Measurements from ENCODE around the gene CRKL.
"Not testable (repeated sequence)": the region's sequence is repeated elsewhere in the genome, so short reads cannot be mapped to it uniquely, and the experiment has no call there.

CRKL gene

GRCh38 chr22:20916916-20917810, at the start of gene CRKL:
TSS of gene CRKL (plus strand) at chr22:20917407. CDS start at chr22:20917935, 528 bp downstream.
- DNase-seq, result peak; percentile 97

GRCh38 chr22:20868025-20868962, 48.9 kb upstream of the CRKL start:
- no peak for DNase-seq

GRCh38 chr22:20869234-20869633, 48.0 kb upstream of the CRKL start:
- no peak for DNase-seq

GRCh38 chr22:20873214-20873613, 44.0 kb upstream of the CRKL start:
- DNase-seq, result no peak

GRCh38 chr22:20875296-20875695, 41.9 kb upstream of the CRKL start:
- DNase-seq, result no peak

- no peak for DNase-seq
These were observed 39.5 kb upstream of the CRKL start for GRCh38 chr22:20877715-20878114.

- no peak for DNase-seq
These were observed 36.0 kb upstream of the CRKL start for GRCh38 chr22:20881231-20881630.

GRCh38 chr22:20881869-20882815, 35.1 kb upstream of the CRKL start:
- DNase-seq, result no peak

- no peak for DNase-seq
These were observed 34.4 kb upstream of the CRKL start for GRCh38 chr22:20882855-20883254.

GRCh38 chr22:20884454-20884853, 32.8 kb upstream of the CRKL start:
- DNase-seq, result no peak

GRCh38 chr22:20885017-20885556, 32.1 kb upstream of the CRKL start:
- no peak for DNase-seq

- DNase-seq, result peak; percentile 67
These were observed 31.5 kb upstream of the CRKL start for GRCh38 chr22:20885557-20886323.

GRCh38 chr22:20887375-20887774, 29.8 kb upstream of the CRKL start:
- DNase-seq, result no peak

- no peak for DNase-seq
These were observed 28.0 kb upstream of the CRKL start for GRCh38 chr22:20889025-20889704.

GRCh38 chr22:20889904-20890540, 27.2 kb upstream of the CRKL start:
- no peak for DNase-seq

GRCh38 chr22:20890975-20891374, 26.2 kb upstream of the CRKL start:
- no peak for DNase-seq

GRCh38 chr22:20897737-20898136, 19.5 kb upstream of the CRKL start:
- not testable (repeated sequence) for DNase-seq

GRCh38 chr22:20899827-20900423, 17.3 kb upstream of the CRKL start:
- DNase-seq, result no peak

All from CD4-positive, alpha-beta T cell treated with Interleukin-15 for 1 hour (primary cell).